HepG2 (cell line): ENCODE measurements around the gene CAMK1. TPM values are rescaled to one million over a fixed set of nuclear protein-coding genes. Genes with fewer than 3 reads are reported as not detected.

Experiments
- ARNT2 ChIP-seq: sonication (generic); formaldehyde crosslinking; IDR thresholded peaks from 2 replicates; pipeline ENCODE4 v1.8.0; 2022; ENCODE audit warnings: mild to moderate bottlenecking, low read depth, missing genetic modification reagents, moderate library complexity
- CAMTA2 ChIP-seq: sonication (generic); formaldehyde crosslinking; IDR thresholded peaks from 2 replicates; pipeline ENCODE4 v1.4.0; 2020; ENCODE audit warnings: mild to moderate bottlenecking, missing genetic modification reagents, borderline replicate concordance
- CREM ChIP-seq, 2 experiments: sonication (generic) in 1 of 2; formaldehyde crosslinking in 1 of 2; IDR thresholded peaks; 2 replicates each; pipeline versions ENCODE4 v1.4.0 to v1.6.1; 2016 to 2020; ENCODE audit warnings: antibody characterized with exemption in 1 of 2, mild to moderate bottlenecking in 1 of 2, missing genetic modification reagents in 1 of 2
- ELF1 ChIP-seq: sonication (generic); formaldehyde crosslinking; IDR thresholded peaks from 2 replicates; pipeline ENCODE4 v1.4.0; 2020; ENCODE audit warnings: missing genetic modification reagents
- GZF1 ChIP-seq: sonication (generic); formaldehyde crosslinking; IDR thresholded peaks from 2 replicates; pipeline ENCODE4 v1.5.1; 2020; ENCODE audit warnings: mild to moderate bottlenecking, missing genetic modification reagents
- HMG20A ChIP-seq: IDR thresholded peaks from 2 replicates; pipeline ENCODE4 v1.6.1; 2016; ENCODE audit warnings: borderline replicate concordance
- JUN ChIP-seq: sonication (generic); formaldehyde crosslinking; IDR thresholded peaks from 2 replicates; pipeline ENCODE4 v1.4.0; 2020; ENCODE audit warnings: mild to moderate bottlenecking, missing genetic modification reagents
- KLF6 ChIP-seq: IDR thresholded peaks from 2 replicates; pipeline ENCODE4 v1.8.0; 2016; ENCODE audit warnings: missing biosample characterization, missing genetic modification reagents
- MBD4 ChIP-seq: IDR thresholded peaks from 2 replicates; pipeline ENCODE4 v1.6.1; 2012; ENCODE audit warnings: low read length, inconsistent platforms, borderline replicate concordance
- MED8 ChIP-seq: sonication (generic); formaldehyde crosslinking; IDR thresholded peaks from 2 replicates; pipeline ENCODE4 v1.8.1; 2023; ENCODE audit warnings: mild to moderate bottlenecking, missing genetic modification reagents; ENCODE audit not compliant: insufficient replicate concordance
- MEIS1 ChIP-seq: sonication (generic); formaldehyde crosslinking; IDR thresholded peaks from 2 replicates; pipeline ENCODE4 v1.9.0; 2021; ENCODE audit warnings: mild to moderate bottlenecking, missing genetic modification reagents, moderate library complexity, borderline replicate concordance
- PAX8 ChIP-seq: sonication (generic); formaldehyde crosslinking; IDR thresholded peaks from 2 replicates; pipeline ENCODE4 v1.8.0; 2022; ENCODE audit warnings: mild to moderate bottlenecking, missing genetic modification reagents, borderline replicate concordance
- TARDBP ChIP-seq: sonication (generic); formaldehyde crosslinking; IDR thresholded peaks from 2 replicates; pipeline ENCODE4 v1.8.0; 2022; ENCODE audit warnings: mild to moderate bottlenecking, missing genetic modification reagents
- ZEB1 ChIP-seq: IDR thresholded peaks from 2 replicates; pipeline ENCODE4 v1.6.1; 2012; ENCODE audit warnings: mild to moderate bottlenecking, low read depth, inconsistent platforms; ENCODE audit not compliant: insufficient replicate concordance
- ZFX ChIP-seq: sonication (generic); formaldehyde crosslinking; IDR thresholded peaks from 2 replicates; pipeline ENCODE4 v1.4.0; 2020; ENCODE audit warnings: mild to moderate bottlenecking, low read depth, missing genetic modification reagents, moderate library complexity
- ZNF331 ChIP-seq: sonication (generic); formaldehyde crosslinking; IDR thresholded peaks from 2 replicates; pipeline ENCODE4 v1.4.0; 2020; ENCODE audit warnings: missing genetic modification reagents
- ZNF34 ChIP-seq: sonication (generic); formaldehyde crosslinking; IDR thresholded peaks from 2 replicates; pipeline ENCODE4 v1.4.0; 2020; ENCODE audit warnings: mild to moderate bottlenecking, missing genetic modification reagents, borderline replicate concordance
- ZNF790 ChIP-seq: sonication (generic); formaldehyde crosslinking; IDR thresholded peaks from 2 replicates; pipeline ENCODE4 v1.8.0; 2022; ENCODE audit warnings: missing genetic modification reagents, mild to moderate bottlenecking, borderline replicate concordance
- ZSCAN25 ChIP-seq: sonication (generic); formaldehyde crosslinking; IDR thresholded peaks from 2 replicates; pipeline ENCODE4 v1.8.0; 2022; ENCODE audit warnings: mild to moderate bottlenecking, missing genetic modification reagents
- polyA plus RNA-seq, 8 experiments: library from polyadenylated mRNA; depleted of rRNA in 3 of 8; stranded (reverse) in 7 of 8; unstranded in 1 of 8; fragments of >200 nt; fragmentation: Illumina TruSeq in 4 of 8; extraction: Trizol in 4 of 8; gene quantifications; 2 replicates each; pipeline versions ENCODE4 v1.2.1 to v1.2.3, GENCODE V29; 2011 to 2016; ENCODE audit warnings: low read depth in 4 of 8, missing spikeins in 1 of 8, mixed read lengths in 1 of 8; ENCODE audit not compliant: insufficient read depth in 1 of 8
- total RNA-seq, 5 experiments: library from RNA; depleted of rRNA; stranded (reverse); fragments of >200 nt; fragmentation: Illumina TruSeq; extraction: Trizol; gene quantifications; 2 replicates each; pipeline ENCODE4 v1.2.3, GENCODE V29; 2016; ENCODE audit warnings: low read depth in 1 of 5
- TF ChIP-seq, protein P1 (sequence below): sonication (generic); formaldehyde crosslinking; IDR thresholded peaks from 2 replicates; pipeline ENCODE4 v1.8.0; 2022; ENCODE audit warnings: missing genetic modification reagents, mild to moderate bottlenecking, inconsistent platforms, borderline replicate concordance
- TF ChIP-seq, protein P2 (sequence below): sonication (generic); formaldehyde crosslinking; IDR thresholded peaks from 2 replicates; pipeline ENCODE4 v1.4.0; 2020; ENCODE audit warnings: missing genetic modification reagents; ENCODE audit errors: not compliant biosample characterization
- TF ChIP-seq, protein P3 (sequence below): sonication (generic); formaldehyde crosslinking; IDR thresholded peaks from 2 replicates; pipeline ENCODE4 v1.5.0; 2020; ENCODE audit warnings: mild to moderate bottlenecking, missing genetic modification reagents
- TF ChIP-seq, protein P4 (sequence below): sonication (generic); formaldehyde crosslinking; IDR thresholded peaks from 2 replicates; pipeline ENCODE4 v1.8.0; 2022; ENCODE audit warnings: mild to moderate bottlenecking, missing genetic modification reagents

Gene CAMK1
- total and polyA plus RNA-seq, 2 of the 13 experiments (the other 11 are each of a cell fraction or from before 2014, with no cell fraction given) = 26.4 to 53.3 TPM

DNA sequence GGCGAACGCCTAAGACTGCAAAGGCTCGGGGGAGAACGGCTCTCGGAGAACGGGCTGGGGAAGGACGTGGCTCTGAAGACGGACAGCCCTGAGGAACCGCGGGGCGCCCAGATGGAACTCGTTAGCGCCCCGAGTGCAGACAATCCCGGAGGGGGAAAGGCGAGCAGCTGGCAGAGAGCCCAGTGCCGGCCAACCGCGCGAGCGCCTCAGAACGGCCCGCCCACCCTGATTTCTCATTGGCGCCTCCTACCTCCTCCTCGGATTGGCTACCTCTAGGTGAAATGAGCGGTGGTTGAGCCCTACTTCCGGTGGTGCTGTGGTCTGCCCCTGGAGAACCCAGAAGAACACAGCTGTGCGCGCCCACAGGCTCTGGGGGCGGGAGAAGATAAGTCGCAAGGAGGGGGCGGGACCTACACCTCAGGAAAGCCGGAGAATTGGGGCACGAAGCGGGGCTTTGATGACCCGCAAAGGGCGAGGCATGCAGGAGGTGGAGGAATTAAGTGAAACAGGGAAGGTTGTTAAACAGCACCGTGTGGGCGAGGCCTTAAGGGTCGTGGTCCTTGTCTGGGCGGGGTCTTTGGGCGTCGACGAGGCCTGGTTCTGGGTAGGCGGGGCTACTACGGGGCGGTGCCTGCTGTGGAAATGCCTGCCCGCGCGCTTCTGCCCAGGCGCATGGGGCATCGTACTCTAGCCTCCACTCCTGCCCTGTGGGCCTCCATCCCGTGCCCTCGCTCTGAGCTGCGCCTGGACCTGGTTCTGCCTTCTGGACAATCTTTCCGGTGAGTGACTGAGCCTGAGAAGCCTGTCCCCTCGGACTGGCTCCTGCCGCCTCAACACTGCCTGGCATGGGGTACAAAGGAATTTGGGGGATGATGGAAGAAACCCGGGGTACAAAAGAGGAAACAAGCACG is 19.8 kb downstream of the CAMK1 start, which contains the start of gene OGG1 (continued):
- 0 out of 2 replicates have a peak, but pooled peaks have one; percentile 28 for TF ChIP-seq GZF1 (CRISPR knock-in tag)
- no peak for TF ChIP-seq HMG20A (CRISPR knock-in tag)
- TF ChIP-seq, protein P1, sequence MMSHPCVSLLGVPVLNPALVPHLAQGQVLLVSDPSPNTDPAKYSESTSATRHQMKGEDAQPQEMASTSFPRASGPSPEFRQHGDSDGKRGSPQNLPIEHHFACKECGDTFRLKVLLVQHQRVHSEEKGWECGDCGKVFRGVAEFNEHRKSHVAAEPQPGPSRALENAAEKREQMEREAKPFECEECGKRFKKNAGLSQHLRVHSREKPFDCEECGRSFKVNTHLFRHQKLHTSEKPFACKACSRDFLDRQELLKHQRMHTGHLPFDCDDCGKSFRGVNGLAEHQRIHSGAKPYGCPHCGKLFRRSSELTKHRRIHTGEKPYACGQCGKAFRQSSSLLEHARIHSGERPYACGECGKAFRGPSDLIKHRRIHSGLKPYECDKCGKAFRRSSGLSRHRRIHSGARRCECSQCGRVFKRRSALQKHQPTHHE (CRISPR knock-in tag) = 0 out of 2 replicates have a peak, but pooled peaks have one; percentile 65
- peak; percentile 41; the same call in 1 of the 2 replicates for TF ChIP-seq CREM (IDR thresholded peaks at IDR 0.05)
- TF ChIP-seq CREM (CRISPR knock-in tag; IDR thresholded peaks at IDR 0.05) = no peak
- peak; percentile 88 for TF ChIP-seq ZFX (CRISPR knock-in tag)
- TF ChIP-seq PAX8 (CRISPR knock-in tag) = no peak
- no peak; the same call in 1 of the 2 replicates for TF ChIP-seq ARNT2 (CRISPR knock-in tag)
- no peak for TF ChIP-seq ZNF790 (CRISPR knock-in tag)
- peak; percentile 67; the same call in 1 of the 2 replicates for TF ChIP-seq TARDBP
- peak; percentile 47 for TF ChIP-seq MED8
- no peak; the same call in none of the 2 replicates for TF ChIP-seq KLF6 (CRISPR knock-in tag)
- TF ChIP-seq, protein P2, sequence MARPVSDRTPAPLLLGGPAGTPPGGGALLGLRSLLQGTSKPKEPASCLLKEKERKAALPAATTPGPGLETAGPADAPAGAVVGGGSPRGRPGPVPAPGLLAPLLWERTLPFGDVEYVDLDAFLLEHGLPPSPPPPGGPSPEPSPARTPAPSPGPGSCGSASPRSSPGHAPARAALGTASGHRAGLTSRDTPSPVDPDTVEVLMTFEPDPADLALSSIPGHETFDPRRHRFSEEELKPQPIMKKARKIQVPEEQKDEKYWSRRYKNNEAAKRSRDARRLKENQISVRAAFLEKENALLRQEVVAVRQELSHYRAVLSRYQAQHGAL (CRISPR knock-in tag) = no peak
- TF ChIP-seq, protein P3, sequence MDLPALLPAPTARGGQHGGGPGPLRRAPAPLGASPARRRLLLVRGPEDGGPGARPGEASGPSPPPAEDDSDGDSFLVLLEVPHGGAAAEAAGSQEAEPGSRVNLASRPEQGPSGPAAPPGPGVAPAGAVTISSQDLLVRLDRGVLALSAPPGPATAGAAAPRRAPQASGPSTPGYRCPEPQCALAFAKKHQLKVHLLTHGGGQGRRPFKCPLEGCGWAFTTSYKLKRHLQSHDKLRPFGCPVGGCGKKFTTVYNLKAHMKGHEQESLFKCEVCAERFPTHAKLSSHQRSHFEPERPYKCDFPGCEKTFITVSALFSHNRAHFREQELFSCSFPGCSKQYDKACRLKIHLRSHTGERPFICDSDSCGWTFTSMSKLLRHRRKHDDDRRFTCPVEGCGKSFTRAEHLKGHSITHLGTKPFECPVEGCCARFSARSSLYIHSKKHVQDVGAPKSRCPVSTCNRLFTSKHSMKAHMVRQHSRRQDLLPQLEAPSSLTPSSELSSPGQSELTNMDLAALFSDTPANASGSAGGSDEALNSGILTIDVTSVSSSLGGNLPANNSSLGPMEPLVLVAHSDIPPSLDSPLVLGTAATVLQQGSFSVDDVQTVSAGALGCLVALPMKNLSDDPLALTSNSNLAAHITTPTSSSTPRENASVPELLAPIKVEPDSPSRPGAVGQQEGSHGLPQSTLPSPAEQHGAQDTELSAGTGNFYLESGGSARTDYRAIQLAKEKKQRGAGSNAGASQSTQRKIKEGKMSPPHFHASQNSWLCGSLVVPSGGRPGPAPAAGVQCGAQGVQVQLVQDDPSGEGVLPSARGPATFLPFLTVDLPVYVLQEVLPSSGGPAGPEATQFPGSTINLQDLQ (CRISPR knock-in tag) = no peak
- no peak for TF ChIP-seq MBD4
- TF ChIP-seq CAMTA2 (CRISPR knock-in tag) = no peak
- peak; percentile 35; the same call in 1 of the 2 replicates for TF ChIP-seq MEIS1 (CRISPR knock-in tag)
- TF ChIP-seq ZSCAN25 = no peak
- TF ChIP-seq ZEB1 = no peak
- TF ChIP-seq ZNF331 = 0 out of 2 replicates have a peak, but pooled peaks have one; percentile 49
- peak; percentile 89 for TF ChIP-seq ELF1 (CRISPR knock-in tag)
- TF ChIP-seq ZNF34 (CRISPR knock-in tag) = no peak
- TF ChIP-seq JUN (CRISPR knock-in tag) = no peak
- TF ChIP-seq, protein P4, sequence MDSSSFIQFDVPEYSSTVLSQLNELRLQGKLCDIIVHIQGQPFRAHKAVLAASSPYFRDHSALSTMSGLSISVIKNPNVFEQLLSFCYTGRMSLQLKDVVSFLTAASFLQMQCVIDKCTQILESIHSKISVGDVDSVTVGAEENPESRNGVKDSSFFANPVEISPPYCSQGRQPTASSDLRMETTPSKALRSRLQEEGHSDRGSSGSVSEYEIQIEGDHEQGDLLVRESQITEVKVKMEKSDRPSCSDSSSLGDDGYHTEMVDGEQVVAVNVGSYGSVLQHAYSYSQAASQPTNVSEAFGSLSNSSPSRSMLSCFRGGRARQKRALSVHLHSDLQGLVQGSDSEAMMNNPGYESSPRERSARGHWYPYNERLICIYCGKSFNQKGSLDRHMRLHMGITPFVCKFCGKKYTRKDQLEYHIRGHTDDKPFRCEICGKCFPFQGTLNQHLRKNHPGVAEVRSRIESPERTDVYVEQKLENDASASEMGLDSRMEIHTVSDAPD (CRISPR knock-in tag) = peak; percentile 60; the same call in 1 of the 2 replicates
